Body of pancreas (tissue), 4 donors: ENCODE data around the gene TMA7B. TPM values are rescaled to one million over a fixed set of nuclear protein-coding genes. Genes with fewer than 3 reads are reported as not detected.

Experiments
- ATAC-seq: fragments of 150-250 bp; one replicate; pipeline ENCODE4 v1.9.1; 2016
- DNase-seq, 4 donors: peaks; one replicate each; pipeline ENCODE4 v3.0.0-alpha.2; 2019
- H3K27ac ChIP-seq, 4 donors: fragments of 200-600 bp; sonication (generic); 1 replicate in 3 of 4; 2 replicates in 1 of 4; pipeline versions ENCODE4 v1.5.1 to v1.6.1; 2016 to 2019; ENCODE audit warnings: mild to moderate bottlenecking in 1 of 4, mixed read lengths in 1 of 4, moderate library complexity in 1 of 4
- H3K27me3 ChIP-seq, 2 donors: fragments of 200-600 bp; sonication (generic); one replicate each; pipeline ENCODE4 v1.6.0; 2016; ENCODE audit warnings: mild to moderate bottlenecking in 1 of 2
- H3K36me3 ChIP-seq, 2 donors: fragments of 200-600 bp; sonication (generic); replicated peaks in 1 of 2; 2 replicates each; pipeline ENCODE4 v1.5.1; 2016; ENCODE audit warnings: low read depth in 2 of 2; ENCODE audit not compliant: insufficient read depth in 1 of 2
- H3K4me1 ChIP-seq: fragments of 200-600 bp; sonication (generic); one replicate; pipeline ENCODE4 v1.6.0; 2016
- H3K4me3 ChIP-seq, 2 donors: fragments of 200-600 bp; sonication (generic); 1 replicate in 1 of 2; 2 replicates in 1 of 2; pipeline ENCODE4 v1.5.1; 2016 to 2019
- H3K9me3 ChIP-seq, 3 donors: fragments of 200-600 bp; sonication (generic); 1 replicate in 2 of 3; 2 replicates in 1 of 3; pipeline ENCODE4 v1.5.1; 2016
- CTCF ChIP-seq, 7 experiments: fragments of 450-650 bp in 4 of 7; fragments of 200-600 bp in 3 of 7; sonication (generic) in 3 of 7; IDR thresholded peaks; one replicate each; pipeline ENCODE4 v1.5.1; 2016 to 2019; ENCODE audit warnings: antibody characterized with exemption in 7 of 7
- POLR2A ChIP-seq, 3 donors: fragments of 450-650 bp; IDR thresholded peaks; one replicate each; pipeline ENCODE4 v1.6.1; 2016; ENCODE audit warnings: antibody characterized with exemption in 3 of 3, mild to moderate bottlenecking in 2 of 3
- WGBS, 2 donors: methylation state at CpG; one replicate each; pipeline ENCODE4 v1.1.5; 2017; 5-methylcytosine and 5-hydroxymethylcytosine counted together
- intact Hi-C: fragments of 100-400 bp; cut with DNase I; formaldehyde crosslinking; loops from one replicate; pipeline ENCODE4 v1.15.1; 2023
- total RNA-seq, 2 donors: library from RNA; depleted of rRNA; stranded (reverse); fragments of >200 nt; gene quantifications; one replicate each; pipeline ENCODE4 v1.1.0, GENCODE V29; 2016

The TMA7B gene
- total RNA-seq, 2 donors from 2014 or later, result not detected

- no peaks in the 10 kb centered on the region for H3K9me3 ChIP-seq
- 70 to 72% methylated on average over 9 of the region's 9 CpGs for WGBS, 2 donors
- H3K36me3 ChIP-seq, result no peaks in the 10 kb centered on the region
- H3K4me3 ChIP-seq, result no peak overlapping the region
- no peak overlapping the region for H3K27ac ChIP-seq
- DNase-seq, result no peak
- TF ChIP-seq CTCF (IDR thresholded peaks at IDR 0.05), result no peak
- no peak for TF ChIP-seq POLR2A (IDR thresholded peaks at IDR 0.05)
- intact Hi-C loops, result no loop called here
- ATAC-seq, result no peak
- H3K4me1 ChIP-seq, result no peaks in the 10 kb centered on the region
- no peaks in the 10 kb centered on the region for H3K27me3 ChIP-seq
These were observed 19.4 kb upstream of the TMA7B start for GRCh38 chr22:39940757-39941305.

GRCh38 chr22:39941601-39942000 lies 18.6 kb upstream of the TMA7B start:
- Histone ChIP-seq H3K27me3 (no peaks in the 10 kb centered on the region), H3K27ac (no peak overlapping the region), H3K36me3 (no peaks in the 10 kb centered on the region), H3K4me1 (peaks cover 7% of the 10 kb centered on the region), H3K9me3 (no peaks in the 10 kb centered on the region), H3K4me3 (no peak overlapping the region)
- 71 to 82% methylated on average over 2 of the region's 2 CpGs for WGBS, 2 donors
- ATAC-seq, result no peak
- intact Hi-C loops, result no loop called here
- TF ChIP-seq POLR2A (IDR thresholded peaks at IDR 0.05) (no peak), CTCF (IDR thresholded peaks at IDR 0.05) (no peak)
- no peak for DNase-seq

- peaks cover 18% of the 10 kb centered on the region for H3K4me1 ChIP-seq
- H3K27ac ChIP-seq, result no peak overlapping the region
- intact Hi-C loops, result no loop called here
- no peak overlapping the region for H3K4me3 ChIP-seq
- TF ChIP-seq POLR2A (IDR thresholded peaks at IDR 0.05) (no peak), CTCF (IDR thresholded peaks at IDR 0.05) (no peak)
- 74 to 84% methylated on average over 8 of the region's 8 CpGs for WGBS, 2 donors
- no peaks in the 10 kb centered on the region for H3K9me3 ChIP-seq
- DNase-seq (no peak), ATAC-seq (no peak)
- no peaks in the 10 kb centered on the region for H3K27me3 ChIP-seq
- H3K36me3 ChIP-seq, result no peaks in the 10 kb centered on the region
These were observed 17.6 kb upstream of the TMA7B start for GRCh38 chr22:39942439-39943230.

- TF ChIP-seq CTCF (IDR thresholded peaks at IDR 0.05) (no peak), POLR2A (IDR thresholded peaks at IDR 0.05) (no peak)
- no peaks in the 10 kb centered on the region for H3K9me3 ChIP-seq
- no peak for DNase-seq
- peaks cover 23% of the 10 kb centered on the region for H3K4me1 ChIP-seq
- ATAC-seq, result no peak
- WGBS, 2 donors, result 81 to 84% methylated on average over 5 of the region's 5 CpGs
- intact Hi-C loops, result no loop called here
- H3K36me3 ChIP-seq, result no peaks in the 10 kb centered on the region
- H3K27ac ChIP-seq, result no peak overlapping the region
- no peak overlapping the region for H3K4me3 ChIP-seq
- no peaks in the 10 kb centered on the region for H3K27me3 ChIP-seq
These were observed 16.9 kb upstream of the TMA7B start for GRCh38 chr22:39943337-39943736.
